M059J (cell line): Measurements from ENCODE around the gene PRSS2. TPM values are rescaled to one million over a fixed set of nuclear protein-coding genes. Genes with fewer than 3 reads are reported as not detected.

Source experiments
- DNase-seq: peaks from one replicate; pipeline ENCODE4 v3.0.0-alpha.2; 2012; ENCODE audit warnings: low read depth
- total RNA-seq: library from RNA; depleted of rRNA; stranded (reverse); fragments of >200 nt; shearing (Covaris generic); gene quantifications from 2 replicates; pipeline ENCODE4 v1.2.3, GENCODE V29; 2014

PRSS2 gene
- total RNA-seq, 1 experiment from 2014 or later: not detected

GRCh38 chr7:142787034-142787768, 16.4 kb downstream of the PRSS2 start:
- DNase-seq: no peak

DNA sequence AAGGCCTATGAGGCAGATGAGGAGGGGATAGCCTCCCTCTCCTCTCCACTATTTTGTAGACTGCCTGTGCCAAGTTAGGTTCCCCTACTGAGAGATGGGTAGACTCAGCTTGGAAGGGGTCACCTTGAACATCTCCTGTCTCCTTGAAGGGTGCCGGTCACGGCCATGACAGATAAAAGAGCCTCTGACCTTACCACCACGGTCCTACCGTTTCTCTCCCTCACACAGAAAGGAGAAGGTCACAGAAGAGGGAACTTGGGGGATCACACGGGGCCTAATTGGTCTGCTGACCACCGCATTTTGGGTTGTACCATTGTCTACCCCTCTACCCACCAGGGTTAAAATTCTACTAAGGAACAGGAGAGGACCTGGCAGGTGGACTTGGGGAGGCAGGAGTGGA, 17.0 kb downstream of the PRSS2 start:
- no peak for DNase-seq

DNA sequence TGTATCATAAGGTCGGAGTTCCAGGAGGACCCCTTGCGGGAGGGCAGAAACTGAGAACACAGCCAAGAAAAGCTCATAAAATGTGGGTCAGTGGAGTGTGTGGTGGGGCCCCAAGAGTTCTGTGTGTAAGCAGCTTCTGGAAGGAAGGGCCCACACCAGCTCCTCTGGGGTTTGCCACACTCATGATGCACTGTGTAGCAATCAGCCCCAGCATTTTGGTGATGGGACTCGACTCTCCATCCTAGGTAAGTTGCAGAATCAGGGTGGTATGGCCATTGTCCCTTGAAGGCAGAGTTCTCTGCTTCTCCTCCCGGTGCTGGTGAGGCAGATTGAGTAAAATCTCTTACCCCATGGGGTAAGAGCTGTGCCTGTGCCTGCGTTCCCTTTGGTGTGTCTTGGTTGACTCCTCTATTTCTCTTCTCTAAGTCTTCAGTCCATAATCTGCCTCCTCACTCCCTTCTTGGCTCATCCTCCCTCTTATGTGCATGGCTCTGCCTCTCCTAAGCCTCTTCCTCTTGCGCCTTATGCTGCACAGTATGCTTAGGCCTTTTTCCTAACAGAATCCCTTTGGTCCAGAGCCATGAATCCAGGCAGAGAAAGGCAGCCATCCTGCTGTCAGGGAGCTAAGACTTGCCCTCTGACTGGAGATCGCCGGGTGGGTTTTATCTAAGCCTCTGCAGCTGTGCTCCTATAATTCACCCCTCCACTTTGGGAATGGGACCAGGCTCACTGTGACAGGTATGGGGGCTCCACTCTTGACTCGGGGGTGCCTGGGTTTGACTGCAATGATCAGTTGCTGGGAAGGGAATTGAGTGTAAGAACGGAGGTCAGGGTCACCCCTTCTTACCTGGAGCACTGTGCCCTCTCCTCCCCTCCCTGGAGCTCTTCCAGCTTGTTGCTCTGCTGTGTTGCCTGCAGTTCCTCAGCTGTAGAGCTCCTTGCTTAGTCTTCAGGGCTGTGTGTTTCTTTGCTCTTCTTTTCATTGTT, 17.8 kb downstream of the PRSS2 start:
- DNase-seq: no peak

GRCh38 chr7:142789441-142789840, 18.7 kb downstream of the PRSS2 start:
- no peak for DNase-seq

GRCh38 chr7:142790056-142790455, 19.3 kb downstream of the PRSS2 start:
- DNase-seq: no peak

DNA sequence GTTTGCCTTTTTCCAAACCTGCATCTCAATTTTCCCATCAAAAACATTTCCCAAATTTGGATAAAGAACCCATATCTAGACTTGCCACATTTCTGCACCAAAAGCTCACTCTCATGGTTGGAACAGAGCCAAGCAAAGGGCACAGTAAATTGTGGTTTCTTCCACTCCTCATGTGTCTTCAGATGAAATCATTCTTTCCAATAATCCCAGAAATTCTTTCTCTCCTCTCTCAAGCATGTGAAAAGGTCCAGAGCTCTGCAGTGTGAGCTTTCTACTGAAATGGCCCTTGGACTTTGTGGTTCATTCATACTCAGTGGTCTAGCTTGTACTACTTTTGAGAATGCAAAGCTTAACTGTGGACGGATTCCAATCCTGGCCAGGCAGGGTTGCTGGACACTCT, 19.8 kb downstream of the PRSS2 start:
- DNase-seq: peak; percentile 23

- DNase-seq: no peak
These were observed 20.7 kb downstream of the PRSS2 start for GRCh38 chr7:142791502-142791901.

DNA sequence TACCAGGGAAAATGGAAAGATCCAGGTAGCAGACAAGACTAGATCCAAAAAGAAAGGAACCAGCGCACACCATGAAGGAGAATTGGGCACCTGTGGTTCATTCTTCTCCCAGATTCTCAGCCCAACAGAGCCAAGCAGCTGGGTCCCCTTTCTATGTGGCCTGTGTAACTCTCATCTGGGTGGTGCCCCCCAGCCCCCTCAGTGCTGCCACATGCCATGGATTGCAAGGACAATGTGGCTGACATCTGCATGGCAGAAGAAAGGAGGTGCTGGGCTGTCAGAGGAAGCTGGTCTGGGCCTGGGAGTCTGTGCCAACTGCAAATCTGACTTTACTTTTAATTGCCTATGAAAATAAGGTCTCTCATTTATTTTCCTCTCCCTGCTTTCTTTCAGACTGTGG, 21.4 kb downstream of the PRSS2 start:
- DNase-seq: no peak

GRCh38 chr7:142792593-142792992, 21.8 kb downstream of the PRSS2 start:
- DNase-seq: no peak

DNA sequence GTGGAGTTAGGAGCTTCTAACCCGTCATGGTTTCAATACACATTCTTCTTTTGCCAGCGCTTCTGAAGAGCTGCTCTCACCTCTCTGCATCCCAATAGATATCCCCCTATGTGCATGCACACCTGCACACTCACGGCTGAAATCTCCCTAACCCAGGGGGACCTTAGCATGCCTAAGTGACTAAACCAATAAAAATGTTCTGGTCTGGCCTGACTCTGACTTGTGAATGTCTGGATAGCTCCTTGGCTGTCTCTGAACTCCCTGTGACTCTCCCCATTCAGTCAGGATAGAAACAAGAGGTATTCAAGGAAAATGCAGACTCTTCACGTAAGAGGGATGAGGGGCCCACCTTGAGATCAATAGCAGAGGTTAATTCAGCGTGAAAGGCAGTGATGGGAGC, 22.4 kb downstream of the PRSS2 start:
- DNase-seq: peak; percentile 55

- peak; percentile 48 for DNase-seq
These were observed 24.6 kb downstream of the PRSS2 start for GRCh38 chr7:142795339-142795863.

GRCh38 chr7:142796001-142796500, 25.3 kb downstream of the PRSS2 start:
- no peak for DNase-seq

DNA sequence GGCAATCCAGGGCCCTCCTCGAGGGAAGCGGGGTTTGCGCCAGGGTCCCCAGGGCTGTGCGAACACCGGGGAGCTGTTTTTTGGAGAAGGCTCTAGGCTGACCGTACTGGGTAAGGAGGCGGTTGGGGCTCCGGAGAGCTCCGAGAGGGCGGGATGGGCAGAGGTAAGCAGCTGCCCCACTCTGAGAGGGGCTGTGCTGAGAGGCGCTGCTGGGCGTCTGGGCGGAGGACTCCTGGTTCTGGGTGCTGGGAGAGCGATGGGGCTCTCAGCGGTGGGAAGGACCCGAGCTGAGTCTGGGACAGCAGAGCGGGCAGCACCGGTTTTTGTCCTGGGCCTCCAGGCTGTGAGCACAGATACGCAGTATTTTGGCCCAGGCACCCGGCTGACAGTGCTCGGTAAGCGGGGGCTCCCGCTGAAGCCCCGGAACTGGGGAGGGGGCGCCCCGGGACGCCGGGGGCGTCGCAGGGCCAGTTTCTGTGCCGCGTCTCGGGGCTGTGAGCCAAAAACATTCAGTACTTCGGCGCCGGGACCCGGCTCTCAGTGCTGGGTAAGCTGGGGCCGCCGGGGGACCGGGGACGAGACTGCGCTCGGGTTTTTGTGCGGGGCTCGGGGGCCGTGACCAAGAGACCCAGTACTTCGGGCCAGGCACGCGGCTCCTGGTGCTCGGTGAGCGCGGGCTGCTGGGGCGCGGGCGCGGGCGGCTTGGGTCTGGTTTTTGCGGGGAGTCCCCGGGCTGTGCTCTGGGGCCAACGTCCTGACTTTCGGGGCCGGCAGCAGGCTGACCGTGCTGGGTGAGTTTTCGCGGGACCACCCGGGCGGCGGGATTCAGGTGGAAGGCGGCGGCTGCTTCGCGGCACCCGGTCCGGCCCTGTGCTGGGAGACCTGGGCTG, 26.0 kb downstream of the PRSS2 start:
- DNase-seq: no peak

DNA sequence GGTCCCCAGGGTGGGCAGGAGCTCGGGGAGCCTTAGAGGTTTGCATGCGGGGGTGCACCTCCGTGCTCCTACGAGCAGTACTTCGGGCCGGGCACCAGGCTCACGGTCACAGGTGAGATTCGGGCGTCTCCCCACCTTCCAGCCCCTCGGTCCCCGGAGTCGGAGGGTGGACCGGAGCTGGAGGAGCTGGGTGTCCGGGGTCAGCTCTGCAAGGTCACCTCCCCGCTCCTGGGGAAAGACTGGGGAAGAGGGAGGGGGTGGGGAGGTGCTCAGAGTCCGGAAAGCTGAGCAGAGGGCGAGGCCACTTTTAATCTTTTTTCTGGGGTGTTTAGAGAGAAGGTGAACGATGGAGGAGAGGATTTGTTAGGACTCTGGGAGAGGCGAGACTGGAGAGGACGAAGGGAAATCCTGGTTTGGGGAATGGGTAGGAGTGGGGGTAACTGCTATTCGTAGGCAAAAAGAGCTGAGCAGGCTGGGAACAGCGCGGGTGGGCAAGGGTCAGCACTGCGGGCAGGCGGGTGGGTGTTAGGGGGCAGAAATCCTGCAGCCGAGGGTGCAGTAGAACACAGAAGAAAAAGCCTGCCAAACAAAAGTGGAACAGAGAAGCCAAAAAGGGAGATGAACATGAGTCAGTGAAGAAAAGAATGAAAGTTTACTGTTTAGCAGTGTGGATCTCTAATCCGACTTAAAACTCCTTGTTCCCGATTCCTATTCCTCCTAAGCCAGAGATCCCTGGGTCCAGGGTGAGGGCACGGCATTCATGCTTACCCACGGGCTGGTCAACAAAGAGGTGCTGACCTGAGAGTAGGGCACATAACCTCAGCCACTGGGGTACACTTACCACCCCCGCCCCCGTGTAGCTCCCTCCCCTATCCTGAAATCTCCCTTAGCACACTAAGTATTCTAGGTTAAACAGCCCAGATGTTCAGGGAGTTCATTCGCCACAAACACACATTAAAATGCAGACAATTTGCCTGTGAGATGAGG, 26.9 kb downstream of the PRSS2 start:
- no peak for DNase-seq

DNA sequence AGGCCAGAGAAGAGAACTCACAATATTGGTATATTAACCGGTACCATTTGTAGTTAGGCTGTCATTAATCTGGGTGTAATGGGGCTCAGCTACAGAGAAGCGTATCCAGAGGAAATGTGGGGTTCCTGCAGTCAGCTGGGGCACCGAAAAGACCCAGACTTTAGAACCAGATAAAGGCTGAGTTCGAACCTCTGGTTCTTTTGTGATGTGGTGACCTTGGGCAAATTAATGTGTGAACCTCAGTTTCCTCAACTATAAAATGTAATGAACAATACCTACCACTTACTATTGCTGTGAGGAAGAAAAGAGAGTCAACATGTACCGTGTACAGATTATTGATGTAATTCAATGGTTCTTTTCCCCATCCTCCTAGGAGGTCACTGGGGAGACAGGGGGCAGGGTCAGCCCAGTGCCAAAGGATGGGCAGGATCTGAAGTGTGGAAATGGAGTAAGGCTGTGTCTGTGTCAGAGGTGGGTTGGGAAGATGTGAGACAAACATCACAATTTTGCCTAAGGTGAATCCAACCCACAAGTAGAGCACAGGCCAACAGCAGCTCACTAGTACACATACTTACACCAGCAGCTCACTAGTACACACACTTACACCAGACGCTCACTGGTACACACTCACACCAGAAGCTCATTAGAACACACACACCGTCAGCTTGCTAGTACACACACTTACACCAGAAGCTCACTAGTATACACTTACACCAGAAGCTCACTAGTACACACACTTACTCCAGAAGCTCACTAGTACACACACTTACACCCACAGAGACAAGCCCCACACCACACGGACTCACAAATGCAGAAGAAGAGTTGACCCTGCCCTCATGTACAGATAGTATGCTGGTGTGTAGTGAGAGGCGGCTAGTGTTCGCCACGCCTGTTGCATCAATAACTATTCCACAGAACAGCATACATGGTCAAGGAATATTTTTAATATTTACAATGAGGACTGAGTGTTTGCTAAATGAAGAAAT, 28.0 kb downstream of the PRSS2 start:
- no peak for DNase-seq

- no peak for DNase-seq
These were observed 28.7 kb downstream of the PRSS2 start for GRCh38 chr7:142799437-142799835.

DNA sequence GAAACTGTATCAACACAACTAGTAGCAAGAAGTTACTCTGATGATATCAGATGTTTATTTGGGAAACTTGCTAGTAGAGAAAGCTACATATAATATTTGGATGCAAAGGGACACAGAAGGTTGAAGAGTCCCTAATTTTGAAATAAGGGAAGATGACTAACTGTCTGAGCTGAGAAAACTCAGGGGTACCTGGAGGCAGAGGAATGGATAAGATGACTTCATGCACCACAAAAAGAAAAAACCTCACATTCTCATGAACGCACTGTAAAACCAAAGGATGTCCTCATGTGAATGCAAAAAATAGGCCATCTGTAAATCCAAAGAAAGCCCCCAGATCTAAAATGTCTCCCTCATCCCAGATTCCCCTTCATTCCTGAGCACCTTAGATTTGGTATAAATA, 29.3 kb downstream of the PRSS2 start:
- no peak for DNase-seq

DNA sequence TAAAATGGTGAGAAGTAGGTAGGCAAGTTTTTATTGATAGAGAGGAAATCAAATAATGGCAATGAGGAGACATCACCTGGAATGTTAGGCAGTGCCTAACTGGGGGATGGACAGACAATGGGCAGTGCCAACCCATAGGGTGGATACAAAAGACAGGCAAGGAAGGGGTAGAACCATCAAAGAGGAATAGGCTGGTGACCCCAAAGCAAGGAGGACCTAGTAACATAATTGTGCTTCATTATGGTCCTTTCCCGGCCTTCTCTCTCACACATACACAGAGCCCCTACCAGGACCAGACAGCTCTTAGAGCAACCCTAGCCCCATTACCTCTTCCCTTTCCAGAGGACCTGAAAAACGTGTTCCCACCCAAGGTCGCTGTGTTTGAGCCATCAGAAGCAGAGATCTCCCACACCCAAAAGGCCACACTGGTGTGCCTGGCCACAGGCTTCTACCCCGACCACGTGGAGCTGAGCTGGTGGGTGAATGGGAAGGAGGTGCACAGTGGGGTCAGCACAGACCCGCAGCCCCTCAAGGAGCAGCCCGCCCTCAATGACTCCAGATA, 30.0 kb downstream of the PRSS2 start:
- DNase-seq: no peak
